Measurements from ENCODE around the gene FNDC8.
"Not testable (repeated sequence)": the region's sequence is repeated elsewhere in the genome, so short reads cannot be mapped to it uniquely, and the experiment has no call there.

FNDC8 gene

DNA sequence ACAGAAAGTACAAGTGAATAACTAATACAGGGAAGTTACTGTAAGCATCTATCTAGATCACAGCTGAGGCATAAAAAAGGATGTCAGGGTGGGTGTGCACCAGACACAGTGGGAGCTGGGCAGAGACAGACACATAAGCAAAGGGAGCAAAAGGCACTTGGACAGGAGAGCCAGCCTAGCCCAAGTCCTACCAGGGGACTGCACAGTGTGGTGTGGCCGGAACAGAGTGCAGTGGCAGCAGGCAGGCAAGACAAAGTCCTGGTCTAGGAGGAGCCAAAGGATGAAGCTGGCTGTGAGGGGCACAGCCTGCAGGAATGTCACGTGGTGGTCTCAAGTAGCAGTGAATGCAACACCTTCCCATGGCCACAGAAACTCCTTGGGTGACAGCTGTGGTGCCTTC, 23.6 kb upstream of the FNDC8 start:
- DNase-seq: no peak

DNA sequence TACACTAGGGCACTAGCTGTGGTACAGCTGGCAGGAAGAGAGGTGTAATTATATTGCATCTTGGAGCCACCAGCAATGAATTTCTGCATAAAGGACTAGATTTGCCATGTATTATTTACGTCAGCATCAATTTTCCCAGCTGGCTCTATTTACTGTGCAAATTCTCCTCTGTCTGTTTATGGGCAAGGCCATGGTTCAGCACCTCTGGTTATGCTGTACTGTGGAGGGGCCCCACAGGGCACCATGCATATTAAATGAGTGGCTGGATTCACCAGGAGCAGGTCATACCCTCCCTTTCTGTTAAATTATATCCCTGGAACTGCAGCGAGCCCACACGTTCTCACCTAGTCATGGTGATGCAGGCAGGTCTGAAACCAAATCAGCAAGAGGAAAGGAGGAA, 21.5 kb upstream of the FNDC8 start:
- no peak for DNase-seq

DNA sequence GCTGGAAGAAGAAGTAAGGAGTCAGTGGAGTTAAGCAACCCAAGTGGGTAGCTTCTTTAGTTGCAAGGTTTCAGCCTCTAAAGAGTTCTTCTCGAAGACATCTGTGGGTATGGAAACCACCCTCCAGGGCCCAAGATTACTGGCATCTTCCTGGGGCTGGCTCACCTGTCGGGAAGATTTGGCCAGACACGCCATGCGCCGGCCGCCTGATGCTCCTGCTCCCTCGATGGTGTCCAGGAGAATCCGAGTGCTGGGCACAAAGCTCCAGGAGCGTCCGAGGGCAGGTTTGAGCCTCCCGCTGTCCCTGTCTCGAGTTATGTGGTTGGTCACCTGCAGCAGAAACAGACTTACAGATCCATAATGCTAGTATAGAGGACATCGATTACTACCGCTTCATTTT, 20.4 kb upstream of the FNDC8 start:
- no peak for DNase-seq

DNA sequence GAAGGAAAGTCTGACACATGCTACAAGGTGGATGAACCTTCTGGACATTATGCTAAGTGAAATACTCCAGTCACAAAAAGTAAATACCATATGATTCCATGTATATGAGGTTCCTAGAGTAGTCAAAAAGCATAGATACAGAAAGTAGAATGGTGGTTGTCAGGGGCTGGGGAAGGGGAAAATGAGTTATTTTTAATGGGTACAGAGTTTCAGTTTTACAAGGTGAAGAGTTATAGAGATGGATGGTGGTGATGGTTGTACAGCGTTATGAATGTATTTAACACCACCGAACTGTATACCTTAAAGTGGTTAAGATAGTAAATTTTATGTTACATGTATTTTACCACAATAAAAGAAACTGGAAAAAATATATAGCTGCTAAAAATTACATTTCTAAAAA, 19.7 kb upstream of the FNDC8 start:
- DNase-seq: no peak

DNA sequence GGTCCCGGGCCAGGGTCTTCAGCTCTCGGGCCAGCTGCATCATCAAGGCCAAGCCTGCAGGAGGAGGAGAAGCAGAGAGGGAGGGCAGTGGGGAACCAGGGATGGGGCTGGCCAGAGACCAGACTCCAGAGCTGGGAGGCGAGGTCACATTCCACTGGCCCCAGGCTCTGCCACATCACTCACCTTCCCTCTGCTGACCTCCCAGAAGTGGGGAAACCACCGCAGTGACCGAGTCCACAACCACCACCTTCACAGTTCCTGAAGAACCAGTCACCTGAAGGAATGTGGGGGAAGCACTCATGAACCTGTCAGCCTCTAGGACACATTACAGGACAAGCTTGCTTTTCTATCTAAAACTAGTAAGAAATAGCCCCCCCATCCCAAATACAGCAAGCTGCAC, 18.1 kb upstream of the FNDC8 start:
- DNase-seq: no peak

DNA sequence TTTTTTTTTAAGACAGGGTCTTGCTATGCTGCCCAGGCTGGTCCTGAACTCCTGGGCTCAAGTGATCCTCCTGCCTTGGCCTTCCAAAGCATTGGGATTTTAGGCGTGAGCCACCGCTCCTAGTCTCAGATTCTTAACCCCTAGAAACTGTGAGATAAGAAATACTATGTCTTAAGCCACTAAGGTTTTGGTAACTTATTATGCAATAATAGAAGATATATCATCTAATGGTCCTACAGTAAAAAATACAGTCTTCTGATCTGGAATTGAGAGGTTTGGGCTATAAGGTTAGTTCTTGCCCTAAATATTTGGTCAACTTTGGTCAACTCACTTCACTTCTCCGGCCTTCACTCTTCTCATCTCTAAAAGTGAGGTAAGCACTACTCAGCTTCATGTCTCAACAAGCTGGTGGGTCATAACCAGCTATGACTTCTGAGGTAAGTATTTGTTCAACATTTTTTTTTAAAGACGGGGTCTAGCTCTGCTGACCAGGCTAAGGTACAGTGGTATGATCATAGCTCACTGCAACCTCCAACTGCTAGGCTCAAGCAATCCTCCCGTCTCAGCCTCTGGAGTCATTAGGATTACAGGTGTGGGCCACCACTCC, 16.5 kb upstream of the FNDC8 start:
- no peak for DNase-seq

DNA sequence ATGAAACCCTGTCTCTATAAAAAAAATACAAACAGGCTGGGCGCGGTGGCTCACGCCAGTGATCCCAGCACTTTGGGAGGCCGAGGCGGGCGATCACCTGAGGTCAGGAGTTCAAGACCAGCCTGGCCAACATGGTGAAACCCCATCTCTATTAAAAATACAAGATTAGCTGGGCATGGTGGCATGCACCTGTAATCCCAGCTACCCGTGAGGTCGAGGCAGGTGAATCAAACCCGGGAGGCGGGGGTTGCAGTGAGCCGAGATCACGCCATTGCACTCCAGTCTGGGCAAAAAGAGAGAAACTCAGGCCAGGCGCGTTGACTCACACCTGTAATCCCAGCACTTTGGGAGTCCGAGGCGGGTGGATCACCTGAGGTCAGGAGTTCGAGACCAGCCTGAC, 10.6 kb upstream of the FNDC8 start:
- DNase-seq: not testable (repeated sequence)

DNA sequence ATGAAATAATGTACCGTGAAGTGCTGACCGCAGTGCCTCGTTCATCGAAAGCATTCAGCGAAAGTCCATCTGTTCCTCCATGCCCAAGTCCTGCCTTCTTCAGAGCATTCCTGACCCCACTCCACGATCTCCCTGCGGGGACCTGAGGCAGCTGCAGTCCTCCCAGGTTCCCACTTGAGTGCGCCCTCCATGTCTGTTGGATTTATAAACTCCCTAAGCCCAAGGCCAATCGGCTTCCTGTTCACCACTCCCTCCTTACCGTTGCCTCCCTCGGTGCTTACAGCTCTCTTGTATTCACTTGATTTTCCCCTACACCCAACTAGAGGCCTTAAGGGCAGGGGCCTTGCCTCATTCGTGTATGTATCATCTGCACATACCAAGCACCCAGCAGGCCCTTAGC, 4.6 kb upstream of the FNDC8 start:
- no peak for DNase-seq

DNA sequence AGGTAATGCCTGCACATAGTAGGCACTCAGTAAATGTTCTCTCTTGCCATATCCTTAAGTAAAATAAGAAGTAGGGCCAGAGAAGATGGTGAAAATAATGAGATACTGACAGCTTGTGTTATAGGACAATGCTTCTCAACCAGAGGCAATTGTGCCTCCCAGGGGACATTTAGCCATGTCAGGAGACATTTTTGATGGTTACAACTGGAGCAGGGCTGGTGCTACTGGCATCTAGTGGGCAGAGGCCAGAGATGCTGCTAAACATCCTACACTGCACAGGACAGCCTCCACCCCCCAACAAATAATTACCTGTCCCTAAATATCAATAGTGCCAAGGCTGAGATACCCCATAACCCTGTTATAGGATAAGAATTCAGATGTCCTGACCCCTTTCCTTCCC, 3.4 kb upstream of the FNDC8 start:
- no peak for DNase-seq

DNA sequence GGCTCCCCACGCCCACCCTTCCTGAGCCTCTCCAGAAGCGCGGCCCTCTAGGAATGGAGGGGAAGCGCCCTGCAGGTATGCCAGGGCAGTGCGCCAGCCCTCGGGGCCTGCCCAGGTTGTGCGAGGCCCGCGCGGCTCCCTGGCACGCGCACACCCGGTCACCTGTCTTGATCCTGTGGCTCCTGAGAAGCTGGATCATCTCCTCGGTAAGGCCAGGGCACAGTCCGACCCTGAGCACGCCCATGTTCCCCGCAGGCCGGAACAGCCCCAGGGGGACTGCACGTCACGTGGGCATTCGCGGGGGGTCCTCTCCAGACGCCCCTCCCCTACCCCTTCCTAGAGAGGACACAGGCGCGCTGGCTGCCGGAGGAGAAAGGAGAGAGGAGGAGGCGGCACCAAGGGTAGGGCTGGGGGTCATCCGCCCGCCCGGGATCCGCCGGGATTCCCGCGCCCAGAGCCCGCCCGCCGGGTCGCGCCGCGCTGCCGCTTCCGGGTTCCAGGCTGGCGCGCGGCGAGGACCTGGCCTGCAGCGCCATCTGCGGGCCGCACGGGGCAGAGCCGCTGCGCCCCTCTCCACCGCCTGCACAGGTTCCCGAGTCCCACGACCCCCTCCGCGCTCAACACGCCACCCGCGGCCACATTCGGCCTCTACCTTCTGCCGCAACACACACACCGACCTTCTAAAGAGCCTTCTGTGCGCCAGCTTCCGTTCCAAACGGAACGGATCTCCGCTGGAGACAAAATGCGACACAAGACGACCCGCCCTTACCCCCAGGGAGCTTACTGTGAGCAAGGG, 1.8 kb upstream of the FNDC8 start, which contains the start of gene RAD51D:
Gene RAD51D (minus strand): TSS at position 491 of the 796 bp plus-strand sequence. CDS start 247 bp downstream, at position 244.
- peak; percentile 70 for DNase-seq

DNA sequence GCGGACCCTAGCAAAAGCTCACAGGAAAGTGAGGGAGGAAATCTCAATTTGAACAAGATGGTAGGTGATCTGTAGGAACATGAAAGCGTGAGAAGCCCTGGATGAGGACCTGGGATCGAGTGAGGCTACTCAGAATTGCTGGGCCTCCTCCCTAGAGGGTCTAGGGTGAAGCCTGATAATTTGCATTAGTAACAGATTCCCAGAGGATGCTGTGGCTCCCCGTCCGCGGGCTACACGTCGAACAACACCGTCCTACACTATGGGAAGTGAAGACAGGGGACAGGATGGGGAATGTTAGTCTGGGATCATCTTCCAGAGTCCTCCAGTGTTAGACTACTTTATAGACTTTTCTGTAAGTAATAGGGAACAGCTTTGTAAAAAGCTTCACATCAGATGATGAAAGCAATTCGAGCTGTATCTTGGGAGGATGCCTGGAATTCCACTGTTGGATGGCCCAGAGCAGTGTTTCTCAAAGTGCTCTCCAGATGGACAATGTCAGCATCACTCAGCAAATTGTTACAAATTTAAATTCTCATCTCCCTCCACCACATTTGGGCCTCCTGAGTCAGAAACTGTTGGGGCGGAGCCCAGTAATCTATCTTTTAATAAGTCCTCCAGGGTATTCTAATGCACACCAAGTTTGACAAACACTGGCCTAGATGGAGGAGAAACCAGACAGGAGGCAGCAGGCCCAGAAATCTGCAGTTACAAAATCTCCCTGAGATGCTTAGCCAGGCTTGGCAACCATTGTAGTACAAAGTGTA, 6.5 kb downstream of the FNDC8 start:
- DNase-seq: no peak

DNA sequence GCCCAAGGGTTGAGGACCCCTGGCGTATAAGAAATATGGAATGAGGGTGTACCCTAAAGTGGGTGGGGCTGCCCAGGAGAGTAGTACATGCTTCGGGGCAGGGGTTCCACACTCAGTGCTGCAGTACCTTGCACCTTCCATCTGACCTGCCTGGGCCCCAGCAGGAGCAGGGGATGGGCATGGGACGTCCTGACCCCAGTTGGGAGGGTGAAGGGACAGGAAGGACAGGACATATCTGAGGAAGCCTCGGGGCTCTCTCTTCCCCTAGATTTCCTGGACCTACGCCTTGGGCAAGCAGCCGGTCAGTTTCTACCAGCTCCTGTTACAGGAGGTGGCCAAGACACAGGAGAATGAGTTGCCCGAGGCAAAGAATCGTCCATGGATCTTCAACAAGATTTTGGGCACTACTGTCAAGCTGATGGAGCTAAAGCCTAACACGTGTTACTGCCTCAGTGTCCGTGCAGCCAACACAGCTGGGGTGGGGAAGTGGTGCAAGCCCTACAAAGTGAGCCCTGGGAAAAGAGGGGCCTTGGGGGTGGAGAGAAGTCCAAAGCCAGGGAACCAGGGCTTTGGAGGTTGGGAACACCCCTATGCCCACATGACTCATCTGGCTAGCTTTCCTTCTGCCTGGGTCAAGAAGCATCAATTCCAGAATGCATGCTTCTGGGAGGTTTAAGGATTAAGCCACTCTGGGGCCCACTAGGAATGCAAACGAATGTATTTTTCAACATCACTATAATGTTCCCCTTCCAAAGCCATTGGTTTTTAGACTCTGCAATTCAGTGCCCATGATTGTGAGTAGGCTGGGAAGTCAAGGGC, 7.9 kb downstream of the FNDC8 start:
- peak; percentile 20 for DNase-seq

DNA sequence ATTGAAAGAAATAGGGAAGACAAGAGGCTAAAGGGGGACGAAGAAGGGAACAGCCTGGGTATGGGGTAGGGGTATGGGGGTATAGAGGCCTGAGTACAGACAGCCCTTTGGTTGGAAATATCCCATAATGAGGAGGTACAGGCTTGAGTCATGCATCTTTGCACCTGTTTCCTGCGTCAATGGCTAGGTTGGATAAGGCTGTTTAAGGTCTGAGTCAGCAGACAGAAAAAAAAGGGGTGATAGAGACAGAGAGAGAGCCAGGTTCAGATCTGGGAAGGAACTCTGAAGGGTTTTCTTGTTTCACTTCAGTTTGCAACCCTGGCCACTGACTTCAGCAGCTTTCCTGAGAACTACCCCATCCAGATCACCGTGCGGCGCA, 8.5 kb downstream of the FNDC8 start:
- DNase-seq: peak; percentile 72

DNA sequence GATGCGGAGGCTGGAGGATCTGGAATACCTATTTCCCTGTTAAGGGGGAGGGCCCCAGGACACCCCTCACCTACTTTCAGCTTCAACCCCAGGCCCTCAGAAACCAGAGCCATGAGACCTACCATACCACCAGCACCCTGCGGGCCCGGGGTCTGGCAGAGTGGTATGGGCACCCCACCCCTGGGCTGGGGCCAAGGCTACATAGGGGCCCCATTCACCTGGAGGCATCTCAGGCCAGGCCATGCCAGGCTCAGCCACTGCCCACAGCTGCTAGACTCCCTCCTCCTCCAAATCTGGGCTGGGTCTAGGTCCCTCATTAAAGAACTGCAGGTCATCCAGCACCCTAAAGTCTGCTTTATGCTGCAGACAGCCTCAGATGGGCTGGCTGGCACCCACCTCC, 9.0 kb downstream of the FNDC8 start:
- no peak for DNase-seq

DNA sequence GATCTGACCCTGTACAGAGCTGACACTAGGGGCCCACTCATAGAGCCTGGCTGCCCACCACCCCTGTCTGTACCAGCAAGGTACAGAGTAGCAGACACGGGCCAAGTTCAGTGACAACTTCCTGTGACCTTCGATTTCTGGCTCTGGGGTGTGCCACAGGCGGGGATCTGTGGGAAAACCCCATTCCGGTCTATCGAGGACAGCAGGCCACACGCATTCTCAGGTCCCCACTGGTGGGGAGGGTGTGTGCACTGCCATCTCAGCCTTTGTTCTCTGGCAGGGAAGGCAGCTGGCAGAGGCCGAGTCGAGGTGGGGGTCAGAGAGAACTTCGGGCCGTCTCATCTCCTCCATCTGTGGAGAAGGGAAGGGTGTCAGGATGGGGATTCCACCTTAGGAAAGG, 10.7 kb downstream of the FNDC8 start:
- DNase-seq: no peak

DNA sequence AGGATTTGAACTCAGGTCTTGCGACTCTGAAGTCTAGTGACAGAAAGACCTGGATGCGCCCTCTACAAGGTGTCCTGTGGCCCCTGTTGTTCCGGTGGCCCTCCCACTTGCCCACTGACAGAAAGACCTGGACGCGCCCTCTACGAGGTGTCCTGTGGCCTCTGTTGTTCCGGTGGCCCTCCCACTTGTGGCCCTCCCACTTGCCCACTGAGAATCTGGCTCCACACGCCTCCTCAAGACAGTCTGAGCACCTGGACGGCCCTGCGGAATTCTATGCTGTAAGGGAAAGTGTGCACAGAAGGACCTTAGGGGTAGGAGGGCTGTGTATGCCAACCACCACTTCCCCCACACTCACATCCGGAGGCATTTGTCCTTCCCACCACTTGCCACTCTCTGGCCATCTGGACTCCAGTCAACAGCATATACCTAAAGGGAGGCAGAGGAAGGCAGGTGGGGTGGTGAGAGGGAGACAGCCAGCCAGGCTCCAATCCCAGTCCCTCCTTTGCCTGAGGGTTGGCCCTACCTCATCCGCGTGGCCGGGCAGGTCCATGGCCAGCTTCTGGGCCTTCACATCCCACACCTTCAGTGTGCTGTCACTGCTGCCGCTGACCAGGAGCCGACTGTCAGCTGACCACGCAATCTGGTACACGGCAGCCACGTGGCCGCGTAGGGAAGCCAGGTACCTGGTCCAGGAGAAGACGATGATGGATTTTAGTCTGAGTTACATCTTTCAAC, 11.6 kb downstream of the FNDC8 start:
- no peak for DNase-seq

DNA sequence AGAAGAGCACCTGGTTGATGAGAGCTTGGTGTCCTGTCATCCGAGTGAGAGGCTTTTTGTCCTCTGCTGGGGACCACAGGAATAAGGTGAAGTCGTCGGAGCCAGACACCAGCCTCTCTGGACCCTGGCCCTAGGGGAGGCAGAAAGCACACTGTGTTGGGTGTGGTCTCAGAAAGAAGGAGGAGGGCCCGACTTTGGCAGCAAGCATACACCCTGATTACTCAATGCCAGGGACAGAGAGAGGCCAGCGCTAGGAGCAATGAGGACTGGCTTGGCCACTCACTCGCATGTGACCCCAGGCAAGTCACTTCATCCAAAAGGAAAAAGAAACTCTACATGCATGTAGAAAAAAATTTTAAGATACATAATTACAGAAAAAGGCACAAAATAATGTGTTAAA, 13.9 kb downstream of the FNDC8 start:
- DNase-seq: no peak

DNA sequence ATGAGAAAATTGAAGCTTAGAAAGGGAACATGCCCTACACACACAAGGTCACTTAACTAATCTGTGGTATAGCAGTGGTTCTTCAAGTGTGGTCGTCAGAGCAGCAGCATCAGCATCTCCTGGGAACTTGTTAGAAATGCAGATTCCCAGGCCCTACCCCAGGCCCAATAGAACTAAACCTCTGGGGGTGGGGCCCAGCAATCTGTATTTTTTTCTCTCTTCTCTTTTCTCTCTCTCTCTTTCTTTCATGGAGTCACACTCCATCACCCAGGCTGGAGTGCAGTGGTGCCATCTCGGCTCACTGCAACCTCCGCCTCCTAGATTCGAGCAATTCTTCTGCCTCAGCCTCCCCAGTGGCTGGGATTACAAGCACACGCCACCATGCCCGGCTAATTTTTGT, 16.8 kb downstream of the FNDC8 start:
- no peak for DNase-seq

DNA sequence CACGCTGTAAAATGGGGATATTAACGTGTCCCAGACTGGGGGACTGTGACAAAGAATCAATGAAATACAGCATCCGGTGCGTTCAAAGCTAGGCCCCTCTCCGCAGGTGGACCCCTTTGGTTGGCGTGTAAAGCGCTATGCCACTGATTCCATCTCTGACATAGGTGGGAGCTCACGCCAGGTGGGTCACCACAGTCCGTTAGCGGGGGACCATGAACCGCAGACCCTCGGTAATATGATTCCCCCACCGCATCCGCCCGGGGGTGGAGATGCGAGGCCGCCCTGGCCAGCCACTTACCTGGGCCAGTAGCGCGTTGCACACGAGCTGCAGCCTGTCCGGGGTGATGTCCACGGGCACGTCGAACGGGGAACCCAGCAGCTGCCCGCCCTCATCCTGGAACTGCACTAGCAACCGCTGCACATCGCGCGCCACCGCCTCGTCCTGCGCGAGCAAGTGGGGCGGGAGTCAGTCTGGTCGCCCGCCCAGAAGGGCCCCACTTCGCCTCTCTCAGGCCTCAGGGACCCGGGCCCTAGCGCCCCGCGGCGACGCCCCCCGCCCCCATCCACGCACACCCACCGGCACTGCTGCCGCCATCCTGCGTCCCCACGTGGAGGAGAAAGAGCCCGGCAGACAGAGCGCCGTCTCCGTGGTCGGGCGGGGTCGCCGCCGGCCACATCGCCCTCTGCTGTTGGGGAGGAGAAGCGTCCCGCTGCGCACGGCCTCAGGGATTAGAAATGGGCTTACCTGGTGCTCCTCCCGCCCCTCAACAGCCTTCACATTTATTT, 20.5 kb downstream of the FNDC8 start, which contains the start of gene NLE1:
Gene NLE1 (minus strand): TSS at position 623 of the 786 bp plus-strand sequence. CDS start 28 bp downstream, at position 595.
- DNase-seq: peak; percentile 63

DNA sequence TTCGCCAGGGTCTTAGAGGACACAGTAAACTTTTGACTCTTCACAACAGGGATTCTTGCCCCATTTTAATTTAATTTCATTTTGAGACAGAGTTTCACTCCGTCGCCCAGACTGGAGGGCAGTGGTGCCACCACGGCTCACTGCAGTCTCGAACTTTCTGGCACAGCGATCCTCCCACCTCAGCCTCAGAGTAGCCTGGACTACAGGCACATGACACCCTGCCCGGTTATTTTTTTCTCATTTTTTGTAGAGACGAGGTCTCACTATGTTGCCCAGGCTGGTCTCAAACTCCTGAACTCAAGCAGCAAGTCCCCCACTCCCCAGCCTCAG, 21.0 kb downstream of the FNDC8 start:
- no peak for DNase-seq

DNA sequence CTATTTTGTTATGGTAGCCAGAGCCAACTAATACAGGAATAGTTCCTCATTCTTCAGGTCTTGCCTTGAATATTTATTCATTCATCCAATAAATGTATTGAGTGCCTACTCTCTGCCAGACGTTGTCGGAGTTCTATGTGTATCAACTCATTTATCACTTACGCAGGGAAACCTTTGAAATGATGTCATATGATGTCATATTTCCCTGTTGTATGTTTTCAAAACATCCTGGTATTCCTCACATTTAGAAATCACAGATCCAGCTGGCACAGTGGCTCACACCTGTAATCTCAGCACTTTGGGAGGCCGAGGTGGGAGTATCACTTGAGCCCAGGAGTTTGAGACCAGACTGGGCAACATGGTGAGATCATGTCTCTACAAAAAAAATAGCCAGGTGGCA, 23.4 kb downstream of the FNDC8 start:
- no peak for DNase-seq

Data from NCI-H226 (cell line).